Neuronal stem cell (in vitro differentiated cells): Measurements from ENCODE around the gene SDC3.

Experiments used
- DNase-seq: peaks from one replicate; pipeline ENCODE4 v3.0.0-alpha.2; 2013; ENCODE audit warnings: low spot score
- H2AFZ ChIP-seq: one replicate; pipeline ENCODE4 v1.6.1; 2013; ENCODE audit warnings: mild to moderate bottlenecking, low read length, inconsistent platforms
- H2AK5ac ChIP-seq: 2 replicates; pipeline ENCODE4 v1.6.1; 2013; ENCODE audit warnings: low read depth, mild to moderate bottlenecking, inconsistent platforms, low read length, moderate library complexity, mixed read lengths
- H2BK120ac ChIP-seq: 2 replicates; pipeline ENCODE4 v1.6.1; 2013; ENCODE audit warnings: low read depth, mild to moderate bottlenecking, inconsistent platforms, low read length, moderate library complexity, mixed read lengths
- H2BK12ac ChIP-seq: one replicate; pipeline ENCODE4 v1.6.1; 2013; ENCODE audit warnings: low read length, inconsistent platforms
- H2BK15ac ChIP-seq: 2 replicates; pipeline ENCODE4 v1.6.1; 2013; ENCODE audit warnings: mild to moderate bottlenecking, low read length, inconsistent platforms, mixed read lengths
- H2BK5ac ChIP-seq: one replicate; pipeline ENCODE4 v1.6.1; 2013; ENCODE audit warnings: inconsistent platforms, mild to moderate bottlenecking, low read length, moderate library complexity
- H3K14ac ChIP-seq: one replicate; pipeline ENCODE4 v1.6.1; 2013; ENCODE audit warnings: low read length, inconsistent platforms
- H3K18ac ChIP-seq: 2 replicates; pipeline ENCODE4 v1.6.1; 2013; ENCODE audit warnings: low read length, inconsistent platforms
- H3K23ac ChIP-seq: 2 replicates; pipeline ENCODE4 v1.6.1; 2013; ENCODE audit warnings: low read depth, mild to moderate bottlenecking, mixed read lengths, low read length, inconsistent platforms; ENCODE audit not compliant: poor library complexity
- H3K27ac ChIP-seq: replicated peaks from 3 replicates; pipeline ENCODE4 v1.5.1; 2013; ENCODE audit warnings: low read length, inconsistent platforms
- H3K27me3 ChIP-seq, 3 experiments: 2 replicates each; pipeline ENCODE4 v1.6.1; 2013; ENCODE audit warnings: low read length in 3 of 3, mild to moderate bottlenecking in 2 of 3, inconsistent platforms in 1 of 3, low read depth in 1 of 3, mixed read lengths in 1 of 3, moderate library complexity in 1 of 3; ENCODE audit not compliant: control insufficient read depth in 3 of 3, insufficient read depth in 3 of 3
- H3K36me3 ChIP-seq, 2 donors: replicated peaks in 1 of 2; 2 replicates each; pipeline ENCODE4 v1.6.1; 2013; ENCODE audit warnings: low read length in 2 of 2; ENCODE audit not compliant: control insufficient read depth in 2 of 2, insufficient read depth in 2 of 2
- H3K4ac ChIP-seq: 2 replicates; pipeline ENCODE4 v1.6.1; 2013; ENCODE audit warnings: inconsistent platforms, mild to moderate bottlenecking, low read length, moderate library complexity
- H3K4me1 ChIP-seq, 2 donors: 1 replicate in 1 of 2; 2 replicates in 1 of 2; pipeline ENCODE4 v1.6.1; 2013; ENCODE audit warnings: low read length in 2 of 2, low read depth in 1 of 2; ENCODE audit not compliant: control insufficient read depth in 2 of 2, insufficient read depth in 1 of 2
- H3K4me2 ChIP-seq: one replicate; pipeline ENCODE4 v1.6.1; 2013; ENCODE audit warnings: mild to moderate bottlenecking, low read length, inconsistent platforms; ENCODE audit not compliant: insufficient read depth, poor library complexity, severe bottlenecking
- H3K4me3 ChIP-seq, 2 donors: 2 replicates each; pipeline ENCODE4 v1.5.1; 2013; ENCODE audit warnings: low read length in 2 of 2, mild to moderate bottlenecking in 2 of 2, inconsistent platforms in 1 of 2, moderate library complexity in 1 of 2
- H3K79me1 ChIP-seq: one replicate; pipeline ENCODE4 v1.6.1; 2013; ENCODE audit warnings: low read depth, mild to moderate bottlenecking, inconsistent platforms, low read length, moderate library complexity
- H3K9ac ChIP-seq: one replicate; pipeline ENCODE4 v1.6.1; 2013; ENCODE audit warnings: mild to moderate bottlenecking, low read depth, low read length, inconsistent platforms; ENCODE audit not compliant: poor library complexity
- H3K9me3 ChIP-seq, 2 donors: replicated peaks in 1 of 2; 2 replicates each; pipeline versions ENCODE3 to v1.6.1; 2013; ENCODE audit warnings: low read length in 2 of 2, mild to moderate bottlenecking in 2 of 2, inconsistent platforms in 1 of 2, low read depth in 1 of 2, mixed read lengths in 1 of 2, moderate library complexity in 1 of 2; ENCODE audit not compliant: control insufficient read depth in 2 of 2, insufficient read depth in 1 of 2
- H4K8ac ChIP-seq: one replicate; pipeline ENCODE4 v1.6.1; 2013; ENCODE audit warnings: low read depth, mild to moderate bottlenecking, inconsistent platforms, low read length, moderate library complexity
- H4K91ac ChIP-seq: one replicate; pipeline ENCODE4 v1.6.1; 2013; ENCODE audit warnings: low read length, low read depth, mild to moderate bottlenecking, inconsistent platforms; ENCODE audit not compliant: poor library complexity
- WGBS, 2 donors: extraction: QIAGEN DNeasy Blood & Tissue Kit; methylation state at CpG; one replicate each; pipeline ENCODE4 v1.1.7; 2013; ENCODE audit warnings: missing lambda C conversion rate in 2 of 2, mixed read lengths in 1 of 2; ENCODE audit not compliant: insufficient read length in 2 of 2, insufficient replicate concordance in 1 of 2; ENCODE audit errors: extremely low coverage in 2 of 2; 5-methylcytosine and 5-hydroxymethylcytosine counted together

Gene SDC3

GRCh38 chr1:30905403-30905802 is 3.2 kb downstream of the SDC3 start:
- H3K9ac ChIP-seq = no peak overlapping the region
- no peak overlapping the region for H2AK5ac ChIP-seq
- H3K4me1 ChIP-seq = peaks cover 35 to 48% of the 10 kb centered on the region in 2 donors
- DNase-seq = no peak
- no peak overlapping the region for H3K14ac ChIP-seq
- H3K4me2 ChIP-seq = no peak overlapping the region
- no peak overlapping the region for H3K27ac ChIP-seq
- H2BK120ac ChIP-seq = no peak overlapping the region
- no peaks in the 10 kb centered on the region for H3K27me3 ChIP-seq
- H3K36me3 ChIP-seq = peaks cover 0 to 6% of the 10 kb centered on the region in 2 donors
- H3K79me1 ChIP-seq = peaks cover 17% of the 10 kb centered on the region
- no peak overlapping the region for H2BK12ac ChIP-seq
- no peak overlapping the region for H4K8ac ChIP-seq
- no peaks in the 10 kb centered on the region for H3K9me3 ChIP-seq
- H2BK15ac ChIP-seq = no peak overlapping the region
- no peak overlapping the region for H3K4ac ChIP-seq
- no peak overlapping the region for H2AFZ ChIP-seq
- H4K91ac ChIP-seq = no peak overlapping the region
- H3K23ac ChIP-seq = no peak overlapping the region
- H3K4me3 ChIP-seq = no peak overlapping the region
- no peak overlapping the region for H3K18ac ChIP-seq
- no peak overlapping the region for H2BK5ac ChIP-seq
- WGBS, 2 donors = no CpG with 5 or more reads among the region's 1 CpG

GRCh38 chr1:30904962-30905335 is 3.6 kb downstream of the SDC3 start:
- peak overlapping the region; percentile 50 for H2BK15ac ChIP-seq
- no peak overlapping the region for H3K9ac ChIP-seq
- peaks cover 0 to 6% of the 10 kb centered on the region in 2 donors for H3K36me3 ChIP-seq
- no peak overlapping the region for H4K91ac ChIP-seq
- H3K4me2 ChIP-seq = no peak overlapping the region
- H3K79me1 ChIP-seq = peaks cover 17% of the 10 kb centered on the region
- H2AK5ac ChIP-seq = peak overlapping the region; percentile 57
- H2BK12ac ChIP-seq = no peak overlapping the region
- no peak overlapping the region for H4K8ac ChIP-seq
- no peak overlapping the region for H3K4me3 ChIP-seq
- H3K18ac ChIP-seq = no peak overlapping the region
- H3K9me3 ChIP-seq = no peaks in the 10 kb centered on the region
- H3K23ac ChIP-seq = no peak overlapping the region
- no peak overlapping the region for H3K14ac ChIP-seq
- no peak for DNase-seq
- peaks cover 35 to 48% of the 10 kb centered on the region in 2 donors for H3K4me1 ChIP-seq
- H2BK5ac ChIP-seq = no peak overlapping the region
- no peak overlapping the region for H3K4ac ChIP-seq
- H3K27ac ChIP-seq = no peak overlapping the region
- no CpG with 5 or more reads among the region's 1 CpG for WGBS, 2 donors
- H2AFZ ChIP-seq = no peak overlapping the region
- H2BK120ac ChIP-seq = no peak overlapping the region
- no peaks in the 10 kb centered on the region for H3K27me3 ChIP-seq

GRCh38 chr1:30904191-30904961 is 4.2 kb downstream of the SDC3 start:
- no peak overlapping the region for H3K4me3 ChIP-seq

GRCh38 chr1:30903343-30904034 is 5.1 kb downstream of the SDC3 start:
- no peak overlapping the region for H2BK120ac ChIP-seq
- H3K4me3 ChIP-seq = no peak overlapping the region
- H4K8ac ChIP-seq = no peak overlapping the region
- DNase-seq = no peak
- H2BK5ac ChIP-seq = no peak overlapping the region
- no peaks in the 10 kb centered on the region for H3K27me3 ChIP-seq
- H3K4me1 ChIP-seq = peaks cover 27 to 37% of the 10 kb centered on the region in 2 donors
- no peak overlapping the region for H3K18ac ChIP-seq
- no peaks in the 10 kb centered on the region for H3K9me3 ChIP-seq
- H3K9ac ChIP-seq = no peak overlapping the region
- no peak overlapping the region for H3K23ac ChIP-seq
- no peak overlapping the region for H2AFZ ChIP-seq
- no peak overlapping the region for H2BK15ac ChIP-seq
- H2BK12ac ChIP-seq = no peak overlapping the region
- no peak overlapping the region for H4K91ac ChIP-seq
- H3K4ac ChIP-seq = no peak overlapping the region
- H3K14ac ChIP-seq = no peak overlapping the region
- WGBS, 2 donors = no CpG with 5 or more reads among the region's 8 CpGs
- peaks cover 0 to 6% of the 10 kb centered on the region in 2 donors for H3K36me3 ChIP-seq
- peak overlapping the region; percentile 16 for H2AK5ac ChIP-seq
- H3K27ac ChIP-seq = peak overlapping the region; percentile 39
- H3K79me1 ChIP-seq = peaks cover 17% of the 10 kb centered on the region
- no peak overlapping the region for H3K4me2 ChIP-seq

More at GRCh38 chr1:30904191-30904961, 4.2 kb downstream of the SDC3 start:
- no CpG with 5 or more reads among the region's 11 CpGs for WGBS, 2 donors
- no peak overlapping the region for H3K4me2 ChIP-seq
- peak overlapping the region; percentile 57 for H2AK5ac ChIP-seq
- no peak overlapping the region for H2AFZ ChIP-seq
- peaks cover 17% of the 10 kb centered on the region for H3K79me1 ChIP-seq
- no peak overlapping the region for H3K4ac ChIP-seq
- no peak overlapping the region for H3K23ac ChIP-seq
- peaks cover 0 to 6% of the 10 kb centered on the region in 2 donors for H3K36me3 ChIP-seq
- no peak for DNase-seq
- H3K14ac ChIP-seq = no peak overlapping the region
- no peak overlapping the region for H3K9ac ChIP-seq
- no peak overlapping the region for H3K27ac ChIP-seq
- H3K18ac ChIP-seq = peak overlapping the region; percentile 15
- no peak overlapping the region for H2BK120ac ChIP-seq
- H2BK15ac ChIP-seq = peak overlapping the region; percentile 50
- no peaks in the 10 kb centered on the region for H3K9me3 ChIP-seq
- H4K8ac ChIP-seq = no peak overlapping the region
- H3K27me3 ChIP-seq = no peaks in the 10 kb centered on the region
- no peak overlapping the region for H2BK5ac ChIP-seq
- H3K4me1 ChIP-seq = peaks cover 32 to 42% of the 10 kb centered on the region in 2 donors
- no peak overlapping the region for H2BK12ac ChIP-seq
- no peak overlapping the region for H4K91ac ChIP-seq
